ENCODE measurements around the gene SLC13A3.

The SLC13A3 gene

GRCh38 chr20:46519471-46520068, 131.7 kb downstream of the SLC13A3 start:
- TF ChIP-seq TEAD4 (IDR thresholded peaks at IDR 0.05): no peak
- no peak for TF ChIP-seq TAF1 (IDR thresholded peaks at IDR 0.05; ENCODE audit: low read depth)
- no peak for TF ChIP-seq TCF12 (IDR thresholded peaks at IDR 0.05; ENCODE audit: low read depth)
- TF ChIP-seq MAX (IDR thresholded peaks at IDR 0.05): no peak
- no peak for TF ChIP-seq RAD21 (IDR thresholded peaks at IDR 0.05; ENCODE audit: low read depth)
- TF ChIP-seq EGR1 (IDR thresholded peaks at IDR 0.05): no peak
- TF ChIP-seq CEBPB (IDR thresholded peaks at IDR 0.05): no peak
- no peak for TF ChIP-seq EP300 (IDR thresholded peaks at IDR 0.05; ENCODE audit: borderline replicate concordance)
- TF ChIP-seq FOXM1 (IDR thresholded peaks at IDR 0.05; ENCODE audit: borderline replicate concordance, low read depth): no peak
- TF ChIP-seq REST (IDR thresholded peaks at IDR 0.05; ENCODE audit: low read depth): no peak
- TF ChIP-seq ZBTB7A (IDR thresholded peaks at IDR 0.05; ENCODE audit: low read depth): no peak
- no peak for TF ChIP-seq NFIC (IDR thresholded peaks at IDR 0.05)
- TF ChIP-seq CREB1 (IDR thresholded peaks at IDR 0.05; ENCODE audit: low read depth): no peak
- TF ChIP-seq YY1 (IDR thresholded peaks at IDR 0.05; ENCODE audit: low read depth): no peak
- no peak for TF ChIP-seq USF1 (IDR thresholded peaks at IDR 0.05)

- TF ChIP-seq MAX (IDR thresholded peaks at IDR 0.05): no peak
- TF ChIP-seq TCF12 (IDR thresholded peaks at IDR 0.05; ENCODE audit: low read depth): no peak
- no peak for TF ChIP-seq TAF1 (IDR thresholded peaks at IDR 0.05; ENCODE audit: low read depth)
- TF ChIP-seq NFIC (IDR thresholded peaks at IDR 0.05): no peak
Observed at GRCh38 chr20:46512943-46513844, 138.1 kb downstream of the SLC13A3 start, which contains the start of gene ZNF334. Gene ZNF334 (minus strand): TSS chr20:46513559. CDS start chr20:46512102, 1,457 bp downstream.

GRCh38 chr20:46509523-46509922, 141.7 kb downstream of the SLC13A3 start:
- TF ChIP-seq NFIC (IDR thresholded peaks at IDR 0.05) (no peak), CEBPB (IDR thresholded peaks at IDR 0.05) (no peak), YY1 (IDR thresholded peaks at IDR 0.05; ENCODE audit: low read depth) (no peak), ZBTB7A (IDR thresholded peaks at IDR 0.05; ENCODE audit: low read depth) (no peak), EGR1 (IDR thresholded peaks at IDR 0.05) (no peak), MAX (IDR thresholded peaks at IDR 0.05) (no peak), TEAD4 (IDR thresholded peaks at IDR 0.05) (no peak), CREB1 (IDR thresholded peaks at IDR 0.05; ENCODE audit: low read depth) (no peak), EP300 (IDR thresholded peaks at IDR 0.05; ENCODE audit: borderline replicate concordance) (no peak), FOXM1 (IDR thresholded peaks at IDR 0.05; ENCODE audit: borderline replicate concordance, low read depth) (no peak), REST (IDR thresholded peaks at IDR 0.05; ENCODE audit: low read depth) (no peak), TCF12 (IDR thresholded peaks at IDR 0.05; ENCODE audit: low read depth) (no peak), USF1 (IDR thresholded peaks at IDR 0.05) (no peak), TAF1 (IDR thresholded peaks at IDR 0.05; ENCODE audit: low read depth) (no peak), RAD21 (IDR thresholded peaks at IDR 0.05; ENCODE audit: low read depth) (no peak)

All from Ishikawa (cell line).